Renal cortical epithelial cell (primary cell): Measurements from ENCODE around the gene RIPK3. TPM values are rescaled to one million over a fixed set of nuclear protein-coding genes. Genes with fewer than 3 reads are reported as not detected.
"Not testable (repeated sequence)": the region's sequence is repeated elsewhere in the genome, so short reads cannot be mapped to it uniquely, and the experiment has no call there.

Experiments used
- DNase-seq: peaks from one replicate; pipeline ENCODE4 v3.0.0-alpha.2; 2011; ENCODE audit warnings: low read depth
- total RNA-seq: library from RNA; depleted of rRNA; stranded (reverse); fragments of >200 nt; gene quantifications from 2 replicates; pipeline ENCODE4 v1.2.3, GENCODE V29; 2014

RIPK3 gene
- 1.8 and 9.7 TPM in 2 replicates for total RNA-seq

DNA sequence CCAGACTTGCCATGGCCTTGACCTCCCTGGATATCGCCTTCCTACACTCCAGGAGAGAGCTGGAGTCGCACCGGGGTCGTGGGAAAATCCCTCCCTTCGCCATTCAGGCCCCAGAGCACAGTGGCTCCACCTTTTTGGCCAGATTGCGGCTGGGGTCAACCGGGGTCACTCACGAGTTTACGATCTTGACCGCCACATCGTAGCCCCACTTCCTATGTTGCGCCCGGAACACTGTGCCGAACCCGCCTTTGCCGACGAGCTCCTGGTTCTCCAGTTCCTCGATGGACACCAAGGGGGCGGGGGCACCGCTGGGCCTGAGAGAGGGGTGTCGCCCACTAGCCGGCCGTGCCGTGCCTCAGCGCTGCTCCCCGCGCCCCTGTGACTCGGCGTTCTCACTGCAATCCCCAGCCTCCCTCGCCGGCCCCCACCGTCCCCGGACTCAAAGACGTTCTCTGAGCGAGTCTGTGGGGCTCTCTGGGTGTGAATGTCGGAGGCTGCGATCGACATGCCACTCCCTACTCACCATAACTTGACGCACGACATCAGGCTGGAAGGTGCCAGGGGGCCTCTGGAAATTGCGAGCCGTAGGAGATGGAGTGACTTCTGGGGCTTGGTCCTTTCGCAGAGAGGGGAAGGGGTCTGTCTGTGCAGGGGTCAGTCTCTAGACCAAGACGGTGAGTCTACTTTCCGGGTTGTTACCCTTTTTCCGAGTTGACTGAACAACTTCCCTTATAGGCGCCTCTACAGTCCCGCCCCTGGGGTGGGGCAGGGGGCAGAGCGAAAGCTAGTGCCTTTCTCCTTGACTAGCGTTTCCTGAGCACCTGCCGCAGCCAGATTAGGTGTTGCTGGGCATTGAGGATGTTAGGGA lies at the start of gene RIPK3:
RIPK3 (minus strand) TSS at position 708 of the 868 bp plus-strand sequence; CDS start at position 543, 165 bp downstream.
- DNase-seq: no peak

DNA sequence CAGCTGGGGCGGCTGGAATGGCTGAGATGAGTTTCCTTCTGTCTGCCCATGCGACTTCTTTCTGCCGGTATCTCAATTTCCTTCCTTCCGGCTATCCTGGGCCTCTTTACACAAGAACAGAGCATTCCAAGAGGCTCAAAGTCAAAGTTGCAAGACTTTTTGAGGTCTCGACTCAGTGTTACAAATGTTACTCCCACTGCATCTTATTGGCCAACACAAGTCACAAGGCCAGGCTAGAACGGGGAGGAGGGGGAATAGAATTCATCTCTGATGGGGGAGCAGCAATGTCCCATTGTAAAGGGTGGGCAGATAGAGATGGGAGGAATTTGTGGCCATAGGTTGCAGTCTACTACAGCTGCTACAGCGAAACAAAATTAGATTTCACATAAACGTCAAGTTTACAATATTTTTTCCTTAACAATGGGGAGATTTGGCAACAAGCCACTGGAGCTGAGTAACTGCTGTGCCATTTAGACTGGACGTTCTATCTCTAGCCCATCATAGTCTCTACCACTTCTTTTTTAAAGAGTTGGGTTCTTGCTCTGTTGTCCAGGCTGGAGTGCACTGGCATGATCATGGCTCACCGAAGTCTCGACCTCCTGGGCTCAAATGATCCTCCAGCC lies 49.5 kb upstream of the RIPK3 start:
- DNase-seq: no peak

DNA sequence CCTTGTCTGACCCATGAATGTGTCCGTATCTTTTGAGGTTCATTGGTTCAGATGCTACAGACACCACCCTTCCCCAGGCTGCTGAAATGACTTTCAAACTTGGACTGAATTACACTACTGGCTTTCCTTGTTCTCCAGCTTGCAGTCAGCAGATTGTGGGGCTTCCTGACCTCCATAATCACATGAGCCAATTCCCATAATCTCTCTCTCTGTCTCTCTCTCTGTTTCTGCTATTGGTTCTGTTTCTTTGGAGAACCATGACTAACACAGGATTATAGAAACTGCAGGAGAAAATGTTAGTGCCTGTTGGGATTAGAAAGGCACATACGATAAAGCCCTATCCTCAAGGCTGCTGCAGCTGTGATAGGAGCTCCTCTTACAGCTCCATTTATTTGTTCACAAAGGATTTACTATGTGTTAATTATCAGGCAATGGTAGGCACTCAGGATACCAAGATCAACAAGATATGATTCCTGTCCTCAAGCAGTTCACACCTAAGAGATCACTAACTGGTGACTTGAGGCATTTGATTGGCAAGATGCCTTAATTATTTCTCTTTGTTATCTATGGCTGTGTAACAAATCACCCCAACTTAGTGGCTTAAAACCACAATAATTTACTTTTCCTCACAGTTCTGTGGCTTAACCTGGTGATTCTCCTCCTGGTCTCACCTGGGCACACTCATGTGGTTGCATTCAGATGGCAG lies 48.8 kb upstream of the RIPK3 start:
- no peak for DNase-seq

DNA sequence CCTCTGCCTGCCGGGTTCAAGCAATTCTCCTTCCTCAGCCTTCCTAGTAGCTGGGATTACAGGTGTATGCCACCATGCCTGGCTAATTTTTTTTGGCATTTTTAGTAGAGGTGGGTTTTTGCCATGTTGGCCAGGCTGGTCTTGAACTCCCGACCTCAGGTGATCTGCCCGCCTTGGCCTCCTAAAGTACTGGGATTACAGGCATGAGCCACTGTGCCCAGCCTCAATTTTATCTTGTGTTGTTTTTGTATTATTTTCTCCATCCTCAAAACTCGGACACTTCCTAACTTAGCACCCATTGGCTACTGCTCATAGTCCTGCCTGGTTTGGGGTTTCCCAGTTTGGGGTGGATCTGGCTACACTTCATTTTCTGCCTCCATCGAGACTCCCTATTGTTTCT lies 47.8 kb upstream of the RIPK3 start:
- not testable (repeated sequence) for DNase-seq

DNA sequence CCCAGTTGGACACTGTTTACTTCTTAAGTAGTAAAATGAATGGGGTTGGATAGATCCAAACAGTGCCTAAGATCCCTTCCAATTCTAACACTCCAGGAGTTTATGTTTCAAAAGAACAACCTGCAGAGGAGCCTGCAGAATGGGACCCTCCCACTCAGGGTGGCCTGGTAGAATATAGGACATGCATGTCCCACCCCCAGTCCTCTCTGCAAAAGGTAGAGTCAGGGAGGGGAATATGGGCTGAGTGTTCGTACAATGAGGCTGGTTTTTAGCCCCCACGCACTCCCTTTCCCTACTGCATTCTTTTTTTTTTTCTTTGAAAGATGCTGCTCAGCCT lies 47.2 kb upstream of the RIPK3 start:
- DNase-seq: no peak

DNA sequence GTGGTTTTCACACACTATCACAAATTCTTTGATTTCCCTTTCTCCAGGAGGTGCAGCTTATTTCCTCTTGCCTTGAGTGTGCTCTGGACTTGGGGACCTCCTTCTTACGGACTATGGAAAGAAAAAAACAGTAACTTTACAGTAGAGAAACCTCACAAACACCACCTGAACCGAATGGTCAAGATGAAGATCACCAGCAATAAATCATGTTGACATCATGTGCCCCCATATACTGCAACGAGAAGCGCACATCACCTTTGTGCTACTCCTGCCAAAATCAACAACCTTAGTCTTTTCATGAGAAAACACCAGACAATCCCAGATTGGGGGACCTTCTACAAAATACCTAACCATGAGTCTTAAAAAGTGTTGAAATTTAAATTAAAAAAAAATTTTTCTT lies 45.7 kb upstream of the RIPK3 start:
- no peak for DNase-seq

DNA sequence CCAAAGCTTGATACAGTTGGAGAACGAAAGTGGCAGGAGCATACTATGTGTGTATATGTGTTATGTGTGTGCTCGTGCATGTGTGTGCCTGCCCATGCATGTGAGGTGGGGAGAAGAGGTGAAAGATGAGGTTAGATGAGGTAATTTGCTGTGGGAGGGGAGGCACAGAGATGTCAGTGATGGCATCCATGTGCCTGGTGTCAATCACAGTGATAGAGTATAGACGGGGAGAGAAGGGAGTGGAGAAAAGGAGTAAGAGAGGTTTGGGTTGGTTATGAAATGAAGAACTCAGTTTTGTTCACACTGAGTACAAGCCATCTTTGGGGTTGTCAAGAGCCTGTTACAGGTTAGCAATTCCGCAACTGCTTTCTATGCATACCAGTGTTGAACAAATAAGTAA lies 44.4 kb upstream of the RIPK3 start:
- DNase-seq: no peak

DNA sequence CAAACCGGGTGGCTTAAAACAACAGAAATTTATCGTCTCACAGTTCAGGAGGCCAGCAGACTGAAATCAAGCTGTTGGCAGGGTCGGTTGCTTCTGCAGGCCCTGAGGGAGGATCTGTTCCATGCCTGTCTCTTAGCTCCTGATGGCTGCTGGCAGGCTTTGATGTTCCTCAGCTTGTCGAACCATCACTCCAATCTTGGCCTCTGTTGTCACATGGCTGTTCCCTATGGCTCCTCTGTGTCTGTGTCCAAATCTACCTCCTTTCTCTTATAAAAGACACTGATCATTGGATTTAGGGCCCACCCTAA lies 42.2 kb upstream of the RIPK3 start:
- DNase-seq: no peak

DNA sequence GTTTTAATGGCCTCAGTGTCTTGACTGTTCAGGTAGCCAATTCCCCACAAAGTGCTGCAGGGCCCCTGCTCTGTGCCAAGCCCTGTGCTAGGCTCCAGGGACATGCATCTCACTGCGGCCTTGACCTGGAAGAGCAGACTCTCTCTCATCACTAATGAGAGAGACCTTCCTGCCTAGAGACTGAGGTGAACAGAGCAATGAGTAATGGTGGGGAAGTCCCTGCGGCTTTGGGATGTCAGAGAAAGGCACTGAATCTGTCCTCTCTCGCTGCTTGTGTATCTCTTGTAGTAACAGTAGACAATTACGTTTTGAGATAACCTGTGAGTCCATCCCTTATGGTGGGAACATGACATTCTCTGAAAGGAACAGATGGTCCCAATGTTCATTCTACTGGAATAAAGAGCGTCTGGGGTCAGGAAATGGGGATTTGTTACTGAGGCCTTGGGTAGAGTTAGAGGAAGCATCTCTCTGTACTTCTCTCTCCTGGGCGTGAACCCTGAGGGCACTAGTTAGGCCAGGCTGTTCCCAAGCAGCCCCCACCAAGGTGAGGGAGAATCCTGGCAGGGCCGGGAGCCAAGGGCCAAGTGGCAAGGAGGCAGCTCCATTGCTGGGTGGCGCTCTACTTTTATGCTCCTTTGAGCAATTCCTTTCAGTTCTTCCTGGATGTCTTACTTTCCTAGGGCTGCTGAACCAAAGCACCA lies 41.7 kb upstream of the RIPK3 start:
- no peak for DNase-seq

DNA sequence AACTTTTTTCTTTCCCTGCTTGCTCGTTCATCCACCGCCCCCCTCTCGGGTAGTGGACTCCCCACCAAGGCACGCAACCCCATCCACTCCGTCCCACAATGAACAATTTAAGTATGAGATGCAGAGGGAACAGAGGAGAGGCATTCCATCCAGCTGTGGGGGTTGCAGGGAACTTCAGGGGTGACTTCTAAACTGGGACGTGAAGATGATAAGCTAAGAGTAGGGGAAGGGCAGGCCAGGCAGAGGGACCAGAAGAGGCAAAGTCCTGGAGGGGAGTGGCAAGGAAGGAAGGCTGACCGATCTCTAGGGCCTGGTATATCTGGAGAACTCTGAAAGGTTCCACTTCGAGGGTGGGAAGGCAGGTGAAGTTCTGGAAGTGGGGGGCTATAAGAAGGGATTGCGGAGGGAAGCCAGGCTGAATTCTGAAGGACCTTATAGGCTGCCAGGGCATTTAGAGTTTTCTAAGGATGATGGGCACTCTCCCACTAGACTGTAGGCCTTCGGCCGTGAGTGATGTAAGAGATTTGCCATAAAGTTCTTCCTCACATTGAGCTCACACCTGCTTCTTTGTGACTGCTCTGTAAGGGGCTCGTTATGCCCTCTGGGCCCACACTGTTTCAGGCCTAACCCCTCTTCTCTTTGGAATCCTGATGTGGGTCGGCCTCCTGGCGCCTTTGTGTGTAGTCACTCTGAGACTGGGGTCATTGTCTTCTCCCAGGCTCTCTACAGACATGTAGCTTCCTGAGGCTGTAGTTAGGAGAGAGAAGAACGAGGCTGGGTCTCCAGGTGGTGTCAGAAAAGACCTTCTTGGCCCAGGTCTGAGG lies 40.3 kb upstream of the RIPK3 start:
- no peak for DNase-seq

DNA sequence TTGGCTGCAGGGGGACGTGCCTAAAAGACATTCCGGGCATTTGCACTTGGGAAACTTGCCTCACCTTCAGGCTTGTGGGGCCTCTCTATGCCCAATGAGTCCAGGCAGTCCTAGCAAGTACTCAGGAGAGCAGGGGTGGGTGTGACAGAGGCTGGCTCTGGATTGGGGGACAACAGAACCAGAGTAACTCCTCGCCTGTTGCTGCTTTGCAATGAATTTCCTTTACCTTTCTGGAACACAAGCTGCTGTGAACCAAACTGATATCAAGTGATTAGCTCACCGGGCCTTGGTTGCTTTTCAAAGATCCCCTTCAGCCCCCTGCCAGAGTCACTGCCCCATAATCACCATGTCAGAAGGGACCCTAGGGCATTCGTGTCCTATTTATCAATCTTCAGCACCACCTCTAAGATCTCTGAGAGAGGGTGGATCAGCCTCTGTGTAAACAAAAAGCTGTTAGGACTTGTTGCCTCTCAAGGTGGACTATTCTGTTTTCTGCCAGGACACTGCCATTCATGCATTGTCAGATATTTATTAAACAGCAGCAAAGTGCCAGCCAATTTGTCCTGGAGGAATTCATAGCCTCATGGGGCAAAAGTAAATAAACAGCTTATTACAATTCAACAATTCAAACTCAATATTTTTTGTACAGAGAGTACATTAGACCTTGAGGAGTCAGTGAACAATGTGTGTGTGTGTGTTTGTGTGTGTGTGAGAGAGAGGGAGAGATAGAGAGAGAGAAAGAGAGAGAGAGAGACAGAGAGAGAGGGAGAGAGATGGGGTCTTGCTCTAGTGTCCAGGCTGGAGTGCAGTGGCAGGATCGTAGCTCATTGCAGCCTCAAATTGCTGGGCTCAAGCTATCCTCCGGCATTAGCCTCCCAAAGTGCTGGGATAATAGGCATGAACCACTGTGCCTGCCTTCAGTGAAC lies 39.5 kb upstream of the RIPK3 start:
- DNase-seq: no peak

DNA sequence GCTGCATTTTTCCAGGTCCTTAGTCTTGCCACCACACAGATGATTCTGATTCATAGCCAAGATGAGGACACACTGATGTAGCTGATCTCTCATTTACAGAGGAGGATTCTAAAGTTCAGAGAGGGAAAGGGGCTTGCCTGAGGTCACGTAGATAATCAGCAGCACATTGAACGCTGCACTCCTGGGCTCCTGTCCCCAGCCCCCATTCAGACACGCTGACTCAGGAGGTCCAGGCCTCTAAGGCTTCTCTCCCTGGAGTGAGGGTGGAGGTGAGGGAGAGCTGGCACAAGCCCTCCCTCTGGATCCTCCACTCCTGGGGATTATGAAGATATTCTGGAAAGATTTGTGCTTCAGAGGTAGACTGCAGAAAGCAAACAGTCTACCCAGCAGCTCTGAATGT lies 38.5 kb upstream of the RIPK3 start:
- DNase-seq: no peak

DNA sequence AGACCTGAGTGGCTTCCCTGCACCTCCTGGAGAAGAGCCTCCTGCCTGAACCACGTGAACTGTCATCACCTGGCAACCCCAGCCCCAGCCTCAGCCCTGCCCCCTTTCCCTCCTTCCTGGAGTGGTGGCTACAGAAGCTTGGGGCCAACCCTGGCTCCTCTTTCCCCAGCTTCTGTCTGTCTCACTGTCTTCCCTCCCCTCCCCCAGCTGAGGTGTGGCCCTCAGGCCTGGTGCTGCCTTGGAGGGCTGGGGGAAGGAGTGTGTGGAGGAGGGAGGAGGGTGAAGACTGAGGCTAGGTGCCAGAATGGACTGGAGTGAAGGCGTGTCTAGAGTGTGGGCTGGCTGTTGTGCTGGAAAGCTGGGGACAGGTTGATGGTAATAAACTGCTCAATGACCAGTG lies 37.9 kb upstream of the RIPK3 start:
- no peak for DNase-seq

DNA sequence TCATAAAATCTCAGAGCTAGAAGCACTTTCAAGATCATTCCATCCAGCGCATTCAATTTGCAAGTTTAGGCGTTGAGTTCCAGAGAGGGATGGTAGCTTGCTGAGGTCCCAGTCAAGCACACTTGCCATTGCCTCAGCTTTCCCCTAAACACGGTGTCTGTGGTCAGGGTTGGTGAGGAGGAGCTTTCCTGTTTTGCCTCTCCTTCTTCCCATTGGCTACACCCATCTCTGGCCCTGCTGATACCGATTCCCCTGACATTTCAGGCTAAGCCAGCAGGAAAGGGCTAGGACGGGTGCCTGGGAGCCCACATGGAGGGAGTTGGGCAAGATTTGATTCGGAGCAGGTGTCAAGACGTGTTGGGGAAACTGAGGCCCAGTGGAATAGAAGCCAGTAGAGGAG lies 37.3 kb upstream of the RIPK3 start:
- no peak for DNase-seq

DNA sequence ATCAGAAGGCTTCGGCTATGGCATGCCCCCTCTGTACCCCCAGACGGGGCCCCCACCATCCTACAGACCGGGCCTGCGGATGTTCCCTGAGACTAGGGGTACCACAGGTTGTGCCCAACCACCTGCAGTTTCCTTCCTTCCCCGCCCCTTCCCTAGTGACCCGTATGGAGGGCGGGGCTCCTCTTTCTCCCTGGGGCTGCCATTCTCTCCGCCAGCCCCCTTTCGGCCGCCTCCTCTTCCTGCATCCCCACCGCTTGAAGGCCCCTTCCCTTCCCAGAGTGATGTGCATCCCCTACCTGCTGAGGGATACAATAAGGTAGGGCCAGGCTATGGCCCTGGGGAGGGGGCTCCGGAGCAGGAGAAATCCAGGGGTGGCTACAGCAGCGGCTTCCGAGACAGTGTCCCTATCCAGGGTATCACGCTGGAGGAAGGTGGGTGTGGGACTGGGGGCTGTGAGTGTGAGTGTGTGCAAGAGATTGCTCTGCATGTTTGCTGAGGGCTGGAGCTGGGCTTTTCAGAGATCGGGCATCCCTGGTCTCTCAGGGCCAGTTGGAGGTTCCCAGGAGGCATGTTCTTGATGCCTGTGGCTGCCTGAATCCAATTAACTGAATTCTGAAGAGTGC lies 36.8 kb upstream of the RIPK3 start:
- DNase-seq: no peak

DNA sequence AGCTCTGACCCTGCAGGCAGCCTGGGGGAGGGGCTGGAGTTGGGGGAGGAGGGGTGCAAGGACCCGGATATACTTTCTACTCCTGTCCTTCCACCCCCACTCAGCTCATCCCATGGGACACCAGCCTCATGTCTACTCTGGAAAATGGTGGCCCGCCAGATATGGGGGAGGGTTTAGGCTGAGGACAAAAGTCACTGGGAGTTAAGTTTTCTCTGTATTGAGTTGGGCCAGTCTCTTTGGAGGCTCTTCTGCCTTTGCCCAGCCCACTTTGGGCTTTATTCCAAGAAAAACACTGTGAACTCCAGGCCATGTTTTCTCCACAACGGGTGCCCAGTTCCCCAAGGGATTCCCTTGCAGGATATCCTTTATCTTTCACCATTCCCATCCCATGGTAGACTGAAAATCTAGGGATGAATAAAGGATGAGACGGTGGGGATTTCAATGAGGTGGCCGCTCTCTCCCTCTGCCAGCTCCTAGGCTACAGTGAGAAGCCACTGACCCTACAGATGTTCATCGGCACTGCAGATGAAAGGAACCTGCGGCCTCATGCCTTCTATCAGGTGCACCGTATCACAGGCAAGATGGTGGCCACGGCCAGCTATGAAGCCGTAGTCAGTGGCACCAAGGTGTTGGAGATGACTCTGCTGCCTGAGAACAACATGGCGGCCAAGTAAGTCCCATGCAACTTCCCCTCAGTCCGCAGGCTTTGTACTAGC lies 33.1 kb upstream of the RIPK3 start:
- no peak for DNase-seq

DNA sequence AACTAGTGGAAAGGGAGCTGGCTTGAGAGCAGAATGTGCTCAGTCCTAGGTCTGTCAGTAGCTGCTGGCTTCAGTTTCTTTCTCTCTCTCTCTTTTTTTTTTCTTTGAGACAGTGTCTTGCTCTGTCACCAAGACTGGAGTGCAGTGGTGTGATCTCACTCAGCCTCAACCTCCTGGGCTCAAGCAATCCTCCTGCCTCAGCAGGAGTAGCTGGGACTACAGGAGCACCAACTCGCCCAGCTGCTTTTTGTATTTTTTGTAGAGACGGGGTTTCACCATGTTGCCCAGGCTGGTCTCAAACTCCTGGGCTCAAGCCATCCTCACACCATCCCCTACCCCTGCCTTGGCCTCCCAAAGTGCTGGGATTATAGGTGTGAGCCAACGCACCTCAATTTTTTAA lies 31.8 kb upstream of the RIPK3 start:
- DNase-seq: not testable (repeated sequence)

DNA sequence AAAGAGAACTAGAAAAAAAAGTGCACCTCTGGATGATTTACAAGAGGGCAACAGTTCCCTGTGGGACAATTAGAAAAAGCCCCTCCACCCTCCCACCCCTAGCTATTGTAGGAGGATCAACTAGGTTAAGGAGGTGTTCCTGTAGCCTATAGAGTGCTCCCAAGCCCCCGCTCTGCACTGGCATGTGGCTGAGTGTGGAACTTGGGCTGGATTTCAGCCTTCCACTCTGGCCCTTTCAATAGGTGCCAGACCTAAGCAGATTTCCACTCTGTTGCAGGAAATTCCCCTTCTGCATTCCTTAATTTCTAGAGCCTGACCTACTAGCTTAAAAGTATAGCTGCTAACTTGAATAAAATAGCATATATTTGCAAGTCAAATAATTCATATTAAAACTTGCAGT lies 31.0 kb upstream of the RIPK3 start:
- DNase-seq: no peak

DNA sequence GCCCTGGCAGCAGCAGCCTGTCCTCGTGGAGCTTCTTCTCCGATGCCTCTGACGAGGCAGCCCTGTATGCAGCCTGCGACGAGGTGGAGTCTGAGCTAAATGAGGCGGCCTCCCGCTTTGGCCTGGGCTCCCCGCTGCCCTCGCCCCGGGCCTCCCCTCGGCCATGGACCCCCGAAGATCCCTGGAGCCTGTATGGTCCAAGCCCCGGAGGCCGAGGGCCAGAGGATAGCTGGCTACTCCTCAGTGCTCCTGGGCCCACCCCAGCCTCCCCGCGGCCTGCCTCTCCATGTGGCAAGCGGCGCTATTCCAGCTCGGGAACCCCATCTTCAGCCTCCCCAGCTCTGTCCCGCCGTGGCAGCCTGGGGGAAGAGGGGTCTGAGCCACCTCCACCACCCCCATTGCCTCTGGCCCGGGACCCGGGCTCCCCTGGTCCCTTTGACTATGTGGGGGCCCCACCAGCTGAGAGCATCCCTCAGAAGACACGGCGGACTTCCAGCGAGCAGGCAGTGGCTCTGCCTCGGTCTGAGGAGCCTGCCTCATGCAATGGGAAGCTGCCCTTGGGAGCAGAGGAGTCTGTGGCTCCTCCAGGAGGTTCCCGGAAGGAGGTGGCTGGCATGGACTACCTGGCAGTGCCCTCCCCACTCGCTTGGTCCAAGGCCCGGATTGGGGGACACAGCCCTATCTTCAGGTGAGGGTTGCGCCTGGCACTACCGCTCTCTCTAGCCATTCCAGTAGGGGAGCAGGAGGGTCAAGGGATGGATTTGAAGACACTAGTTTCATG lies 30.3 kb upstream of the RIPK3 start:
- no peak for DNase-seq
